ENCODE results near the gene KCNE1. TPM values are rescaled to one million over a fixed set of nuclear protein-coding genes. Genes with fewer than 3 reads are reported as not detected.
A peak's percentile ranks its signal among the peaks of the same experiment; 100 is the strongest.

KCNE1 gene
- total RNA-seq, 1 donor from 2014 or later = 2.0 TPM

- no peak for ATAC-seq
- no peak for DNase-seq (ENCODE audit: low spot score)
Observed at GRCh38 chr21:34536820-34537219, 24.8 kb upstream of the KCNE1 start.

GRCh38 chr21:34536311-34536710 lies 24.3 kb upstream of the KCNE1 start:
- DNase-seq (ENCODE audit: low spot score) (no peak), ATAC-seq (no peak)

GRCh38 chr21:34535886-34536285 lies 23.9 kb upstream of the KCNE1 start:
- no peak for DNase-seq (ENCODE audit: low spot score)

GRCh38 chr21:34534522-34534921 lies 22.5 kb upstream of the KCNE1 start:
- ATAC-seq = no peak
- no peak for DNase-seq (ENCODE audit: low spot score)

More at GRCh38 chr21:34535886-34536285, 23.9 kb upstream of the KCNE1 start:
- no peak for ATAC-seq

GRCh38 chr21:34533938-34534337 lies 21.9 kb upstream of the KCNE1 start:
- DNase-seq (ENCODE audit: low spot score) (no peak), ATAC-seq (no peak)

GRCh38 chr21:34531399-34531798 lies 19.4 kb upstream of the KCNE1 start:
- no peak for DNase-seq (ENCODE audit: low spot score)
- ATAC-seq = no peak

- ATAC-seq = no peak
Observed at GRCh38 chr21:34530261-34530660, 18.3 kb upstream of the KCNE1 start.

GRCh38 chr21:34528131-34528561 lies 16.1 kb upstream of the KCNE1 start:
- no peak for DNase-seq (ENCODE audit: low spot score)
- ATAC-seq = peak; percentile 35

More at GRCh38 chr21:34530261-34530660, 18.3 kb upstream of the KCNE1 start:
- DNase-seq (ENCODE audit: low spot score) = no peak

GRCh38 chr21:34526618-34527290 lies 14.7 kb upstream of the KCNE1 start:
- DNase-seq (ENCODE audit: low spot score) (peak; percentile 79), ATAC-seq (peak; percentile 63)

GRCh38 chr21:34526241-34526617 lies 14.2 kb upstream of the KCNE1 start:
- ATAC-seq (no peak), DNase-seq (ENCODE audit: low spot score) (no peak)

- ATAC-seq (peak; percentile 5), DNase-seq (ENCODE audit: low spot score) (no peak)
Observed at GRCh38 chr21:34524646-34525601, 12.9 kb upstream of the KCNE1 start.

GRCh38 chr21:34523019-34523555 lies 11.1 kb upstream of the KCNE1 start:
- no peak for DNase-seq (ENCODE audit: low spot score)

GRCh38 chr21:34522284-34522683 lies 10.3 kb upstream of the KCNE1 start:
- ATAC-seq (peak; percentile 47), DNase-seq (ENCODE audit: low spot score) (peak; percentile 83)

More at GRCh38 chr21:34523019-34523555, 11.1 kb upstream of the KCNE1 start:
- ATAC-seq = no peak

- DNase-seq (ENCODE audit: low spot score) (peak; percentile 91), ATAC-seq (peak; percentile 66)
Observed at GRCh38 chr21:34521561-34521960, 9.6 kb upstream of the KCNE1 start.

- DNase-seq (ENCODE audit: low spot score) (no peak), ATAC-seq (peak; percentile 7)
Observed at GRCh38 chr21:34520764-34521508, 8.9 kb upstream of the KCNE1 start.

- DNase-seq (ENCODE audit: low spot score) (no peak), ATAC-seq (no peak)
Observed at GRCh38 chr21:34520281-34520680, 8.3 kb upstream of the KCNE1 start.

- DNase-seq (ENCODE audit: low spot score) (no peak), ATAC-seq (no peak)
Observed at GRCh38 chr21:34519694-34520093, 7.7 kb upstream of the KCNE1 start.

GRCh38 chr21:34519016-34519415 lies 7.0 kb upstream of the KCNE1 start:
- DNase-seq (ENCODE audit: low spot score) (no peak), ATAC-seq (no peak)

- ATAC-seq = no peak
Observed at GRCh38 chr21:34518301-34518700, 6.3 kb upstream of the KCNE1 start.

GRCh38 chr21:34517491-34518245 lies 5.7 kb upstream of the KCNE1 start:
- no peak for DNase-seq (ENCODE audit: low spot score)
- ATAC-seq = peak; percentile 35

More at GRCh38 chr21:34518301-34518700, 6.3 kb upstream of the KCNE1 start:
- no peak for DNase-seq (ENCODE audit: low spot score)
